GM04504 (cell line): ENCODE measurements around the gene MAPK4.
"Not testable (repeated sequence)": the region's sequence is repeated elsewhere in the genome, so short reads cannot be mapped to it uniquely, and the experiment has no call there.

Experiments
- DNase-seq: peaks from one replicate; pipeline ENCODE4 v3.0.0-alpha.2; 2012; ENCODE audit warnings: low read depth

The MAPK4 gene

DNA sequence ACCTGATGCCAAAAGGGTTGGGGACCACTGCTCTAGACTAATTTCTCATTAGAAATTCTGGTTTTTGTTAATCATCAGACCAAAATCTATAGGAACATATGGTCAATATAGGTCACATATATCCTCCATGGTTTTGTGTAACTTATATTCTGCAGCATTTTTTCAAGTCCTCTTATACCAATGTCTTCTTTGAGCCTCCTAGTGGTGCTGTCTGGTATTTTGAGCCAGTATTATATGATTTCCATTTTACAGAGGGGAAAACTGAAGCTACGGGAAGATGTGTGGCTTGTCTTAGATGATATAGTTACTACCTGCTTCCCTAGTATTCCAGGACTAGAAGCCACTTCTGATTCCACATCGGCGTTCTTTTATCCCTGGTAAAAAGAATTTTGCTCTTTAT, 13.8 kb downstream of the MAPK4 start:
- no peak for DNase-seq

GRCh38 chr18:50578030-50578429, 18.1 kb downstream of the MAPK4 start:
- DNase-seq: no peak

GRCh38 chr18:50578651-50579050, 18.8 kb downstream of the MAPK4 start:
- DNase-seq: no peak

DNA sequence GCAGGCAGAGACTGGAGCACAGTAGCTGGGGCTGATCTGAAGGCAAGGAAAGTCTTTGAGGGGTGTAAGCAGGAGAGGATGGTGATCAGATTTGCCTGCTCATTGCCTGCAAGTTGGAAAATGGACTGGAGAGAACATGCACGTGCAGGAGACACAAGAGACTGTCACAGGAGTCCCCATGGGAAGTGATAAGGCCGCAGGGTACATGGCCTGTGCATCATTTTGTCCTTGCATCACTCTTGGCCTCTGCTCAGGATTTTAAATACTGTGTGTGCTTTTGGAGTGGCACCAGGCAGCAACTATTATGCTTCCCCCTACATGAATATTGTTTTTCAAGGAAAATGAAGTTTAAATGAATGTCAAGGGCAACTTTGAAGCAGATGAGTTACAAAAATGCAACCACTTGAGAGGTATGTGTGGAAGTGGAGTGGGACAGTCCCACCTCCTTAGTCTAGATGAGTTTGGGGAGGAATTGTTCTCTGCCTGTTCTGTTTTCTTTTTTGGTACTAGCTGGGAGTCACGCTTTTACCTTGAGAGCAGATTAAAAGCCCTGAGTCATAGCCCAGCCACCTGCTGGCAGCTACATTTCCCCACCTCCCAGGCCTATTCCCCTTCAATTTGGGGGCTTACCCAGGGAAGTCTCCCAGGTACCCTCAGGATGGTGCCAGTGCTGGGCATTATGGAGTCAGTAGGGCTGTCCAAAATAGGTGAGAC, 19.3 kb downstream of the MAPK4 start:
- DNase-seq: no peak

- no peak for DNase-seq
Measured at GRCh38 chr18:50581517-50581916, 21.6 kb downstream of the MAPK4 start.

- DNase-seq: no peak
Measured at GRCh38 chr18:50582500-50582899, 22.6 kb downstream of the MAPK4 start.

DNA sequence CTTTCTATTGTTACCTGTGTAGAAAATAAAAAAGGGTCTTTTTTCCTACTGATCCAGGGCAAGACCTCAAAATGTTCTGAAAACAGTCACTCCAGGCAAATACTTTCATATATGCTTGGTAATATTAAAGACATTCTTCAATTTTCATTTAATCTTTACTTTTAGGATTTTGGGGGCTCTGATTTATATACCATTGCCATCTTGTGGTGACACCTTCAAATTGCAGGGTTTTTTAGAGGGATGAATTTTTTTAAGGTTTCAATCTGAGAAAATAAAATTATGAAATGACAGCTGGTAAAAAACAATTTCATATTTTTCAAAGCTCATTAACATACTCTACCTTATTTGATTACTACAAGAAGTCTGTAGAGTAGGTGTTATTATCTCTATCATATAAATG, 26.8 kb downstream of the MAPK4 start:
- DNase-seq: no peak

DNA sequence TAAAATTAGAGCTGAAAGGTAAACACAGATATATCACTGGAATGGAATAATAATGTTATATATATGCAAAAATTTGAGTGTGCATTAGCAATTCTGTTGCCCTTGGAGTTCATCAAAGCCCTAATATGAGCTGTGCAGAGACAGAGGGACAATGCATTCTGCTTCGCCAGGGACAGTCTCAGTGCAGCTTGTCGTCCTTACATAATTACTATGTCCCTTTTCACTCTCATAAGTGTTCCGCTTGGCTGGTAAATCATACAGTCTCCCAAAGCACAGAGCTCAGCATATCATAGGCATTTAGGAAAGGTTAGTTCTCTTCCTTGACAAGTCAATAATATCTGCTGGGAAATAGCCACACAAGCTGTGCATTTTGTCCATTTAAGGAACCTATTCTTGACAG, 30.7 kb downstream of the MAPK4 start:
- no peak for DNase-seq

DNA sequence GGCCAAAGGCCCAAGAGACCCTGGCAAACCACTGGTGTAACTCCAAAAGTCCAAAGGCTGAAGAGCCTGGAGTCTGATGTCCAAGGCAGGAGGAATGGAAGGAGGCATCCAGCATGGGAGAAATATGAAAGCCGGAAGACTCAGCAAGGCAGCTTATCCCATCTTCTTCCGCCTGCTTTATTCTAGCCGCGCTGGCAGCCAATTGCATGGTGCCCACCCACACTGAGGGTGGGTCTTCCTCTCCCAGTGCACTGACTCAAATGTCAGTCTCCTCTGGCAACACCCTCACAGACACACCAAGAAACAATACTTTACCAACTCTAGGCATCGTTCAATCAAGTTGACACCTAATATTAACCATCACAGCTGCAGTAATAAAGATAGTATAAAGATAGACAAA, 34.1 kb downstream of the MAPK4 start:
- DNase-seq: no peak

GRCh38 chr18:50594942-50595341, 35.1 kb downstream of the MAPK4 start:
- DNase-seq: no peak

GRCh38 chr18:50602466-50602865, 42.6 kb downstream of the MAPK4 start:
- no peak for DNase-seq

- no peak for DNase-seq
Measured at GRCh38 chr18:50606609-50607008, 46.7 kb downstream of the MAPK4 start.

DNA sequence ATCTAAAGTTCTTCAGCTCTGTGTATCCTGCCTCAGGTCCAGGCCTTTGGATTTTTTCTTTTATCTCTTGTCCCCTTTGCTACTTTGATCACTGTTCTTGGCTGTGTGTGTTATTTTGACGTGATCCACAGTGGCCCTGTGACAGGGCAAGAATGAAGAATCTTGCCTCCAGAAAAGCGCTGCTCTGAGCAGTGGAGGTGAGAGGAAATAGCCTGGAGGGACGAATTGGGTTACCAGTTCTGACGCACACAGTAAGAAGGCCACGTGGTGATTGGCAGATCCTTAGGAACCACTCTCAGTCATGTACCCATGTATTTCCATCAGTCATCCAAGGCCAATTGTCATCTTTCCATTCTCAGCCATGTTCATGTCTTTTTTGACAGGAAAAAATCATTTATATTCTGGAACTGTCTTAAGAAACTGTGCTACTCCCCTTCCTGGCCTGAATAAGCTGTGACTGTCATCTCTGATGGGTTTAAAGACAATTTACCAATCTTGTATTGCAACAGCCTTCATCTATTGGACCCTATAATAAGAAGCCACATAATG, 47.6 kb downstream of the MAPK4 start:
- DNase-seq: no peak

- not testable (repeated sequence) for DNase-seq
Measured at GRCh38 chr18:50609171-50609570, 49.3 kb downstream of the MAPK4 start.

DNA sequence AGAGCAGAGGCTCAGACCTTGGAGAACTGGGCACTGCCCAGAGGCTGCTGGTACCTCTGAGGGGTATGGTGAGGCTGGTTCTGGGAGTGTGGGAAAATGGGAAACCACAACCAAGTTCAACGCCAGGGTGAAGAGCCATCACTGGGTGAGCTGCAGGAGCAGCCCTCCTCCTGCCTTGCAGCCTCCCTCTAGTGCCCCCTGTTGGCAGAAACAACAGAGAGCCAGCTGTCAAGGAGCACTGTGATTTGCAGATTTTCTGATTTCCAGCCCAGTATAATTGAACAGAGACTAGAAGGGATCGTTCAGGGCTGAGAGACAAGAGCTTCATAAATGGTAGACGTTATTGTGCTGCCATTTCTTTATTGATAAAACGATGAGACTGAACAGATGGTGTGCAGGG, 50.5 kb downstream of the MAPK4 start:
- DNase-seq: no peak

- no peak for DNase-seq
Measured at GRCh38 chr18:50611529-50611941, 51.6 kb downstream of the MAPK4 start.

- DNase-seq: no peak
Measured at GRCh38 chr18:50614838-50615237, 55.0 kb downstream of the MAPK4 start.

DNA sequence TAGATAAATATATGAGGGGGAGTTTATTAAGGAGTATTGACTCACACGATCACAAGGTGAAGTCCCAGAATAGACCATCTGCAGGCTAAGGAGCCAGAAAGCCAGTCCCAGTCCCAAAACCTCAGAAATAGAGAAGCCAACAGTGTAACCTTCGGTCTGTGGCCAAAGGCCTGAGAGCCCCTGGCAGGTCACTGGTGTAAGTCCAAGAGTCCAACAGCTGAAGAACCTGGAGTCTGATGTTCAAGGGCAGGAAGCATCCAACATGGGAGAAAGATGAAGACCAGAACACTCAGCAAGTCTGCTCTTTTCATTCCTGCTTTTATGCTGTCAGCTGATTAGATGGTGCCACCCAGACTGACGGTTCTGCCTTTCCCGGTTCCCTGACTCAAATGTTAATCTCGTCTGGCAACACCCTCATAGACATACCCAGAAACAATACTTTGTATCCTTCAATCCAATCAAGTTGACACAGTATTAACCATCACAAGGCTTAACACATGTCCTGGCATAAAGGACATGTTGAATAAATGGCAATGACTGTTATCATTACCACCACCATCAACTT, 56.7 kb downstream of the MAPK4 start:
- no peak for DNase-seq

- no peak for DNase-seq
Measured at GRCh38 chr18:50619861-50620275, 60.0 kb downstream of the MAPK4 start.

- DNase-seq: no peak
Measured at GRCh38 chr18:50620319-50620718, 60.4 kb downstream of the MAPK4 start.

- no peak for DNase-seq
Measured at GRCh38 chr18:50621366-50621765, 61.5 kb downstream of the MAPK4 start.

- no peak for DNase-seq
Measured at GRCh38 chr18:50622320-50622719, 62.4 kb downstream of the MAPK4 start.

GRCh38 chr18:50622865-50623393, 63.0 kb downstream of the MAPK4 start:
- no peak for DNase-seq
